ENCODE results near the gene ST8SIA1.

The ST8SIA1 gene

GRCh38 chr12:22255097-22255496, 79.4 kb downstream of the ST8SIA1 start:
- DNase-seq (ENCODE audit: extremely low read depth, low read depth), result no peak
- H3K4me3 ChIP-seq (replicated peaks; ENCODE audit: low read depth, low read length), result no peak overlapping the region
- TF ChIP-seq, protein P1, sequence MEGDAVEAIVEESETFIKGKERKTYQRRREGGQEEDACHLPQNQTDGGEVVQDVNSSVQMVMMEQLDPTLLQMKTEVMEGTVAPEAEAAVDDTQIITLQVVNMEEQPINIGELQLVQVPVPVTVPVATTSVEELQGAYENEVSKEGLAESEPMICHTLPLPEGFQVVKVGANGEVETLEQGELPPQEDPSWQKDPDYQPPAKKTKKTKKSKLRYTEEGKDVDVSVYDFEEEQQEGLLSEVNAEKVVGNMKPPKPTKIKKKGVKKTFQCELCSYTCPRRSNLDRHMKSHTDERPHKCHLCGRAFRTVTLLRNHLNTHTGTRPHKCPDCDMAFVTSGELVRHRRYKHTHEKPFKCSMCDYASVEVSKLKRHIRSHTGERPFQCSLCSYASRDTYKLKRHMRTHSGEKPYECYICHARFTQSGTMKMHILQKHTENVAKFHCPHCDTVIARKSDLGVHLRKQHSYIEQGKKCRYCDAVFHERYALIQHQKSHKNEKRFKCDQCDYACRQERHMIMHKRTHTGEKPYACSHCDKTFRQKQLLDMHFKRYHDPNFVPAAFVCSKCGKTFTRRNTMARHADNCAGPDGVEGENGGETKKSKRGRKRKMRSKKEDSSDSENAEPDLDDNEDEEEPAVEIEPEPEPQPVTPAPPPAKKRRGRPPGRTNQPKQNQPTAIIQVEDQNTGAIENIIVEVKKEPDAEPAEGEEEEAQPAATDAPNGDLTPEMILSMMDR (IDR thresholded peaks at IDR 0.05; ENCODE audit: low read depth, low read length, missing control alignments), result no peak

DNA sequence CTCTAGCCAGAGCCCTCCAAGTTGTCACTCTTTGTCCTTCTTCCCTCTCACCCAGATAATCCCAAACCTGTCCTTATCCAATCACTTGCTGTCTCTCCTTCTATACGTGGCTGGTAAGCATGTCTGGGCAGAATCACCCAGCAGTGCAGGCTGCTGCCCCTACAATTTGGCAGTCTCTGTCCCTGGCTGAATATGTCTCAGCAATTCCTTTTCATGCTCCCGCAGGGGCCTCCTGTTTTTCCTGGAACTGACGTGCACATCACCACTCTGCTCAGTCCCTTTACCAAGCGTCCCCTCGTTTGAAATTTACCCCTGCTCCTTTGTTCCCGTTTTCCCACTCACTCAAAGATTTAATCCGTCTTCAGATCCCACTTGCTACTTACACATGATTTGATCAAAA, 80.0 kb downstream of the ST8SIA1 start:
- no peak overlapping the region for H3K4me3 ChIP-seq (replicated peaks; ENCODE audit: low read depth, low read length)
- no peak for DNase-seq (ENCODE audit: extremely low read depth, low read depth)
- TF ChIP-seq, protein P1 (IDR thresholded peaks at IDR 0.05; ENCODE audit: low read depth, low read length, missing control alignments), result no peak

- DNase-seq (ENCODE audit: extremely low read depth, low read depth), result no peak
- no peak overlapping the region for H3K4me3 ChIP-seq (replicated peaks; ENCODE audit: low read depth, low read length)
- TF ChIP-seq, protein P1 (IDR thresholded peaks at IDR 0.05; ENCODE audit: low read depth, low read length, missing control alignments), result no peak
Measured at GRCh38 chr12:22252057-22252456, 82.5 kb downstream of the ST8SIA1 start.

DNA sequence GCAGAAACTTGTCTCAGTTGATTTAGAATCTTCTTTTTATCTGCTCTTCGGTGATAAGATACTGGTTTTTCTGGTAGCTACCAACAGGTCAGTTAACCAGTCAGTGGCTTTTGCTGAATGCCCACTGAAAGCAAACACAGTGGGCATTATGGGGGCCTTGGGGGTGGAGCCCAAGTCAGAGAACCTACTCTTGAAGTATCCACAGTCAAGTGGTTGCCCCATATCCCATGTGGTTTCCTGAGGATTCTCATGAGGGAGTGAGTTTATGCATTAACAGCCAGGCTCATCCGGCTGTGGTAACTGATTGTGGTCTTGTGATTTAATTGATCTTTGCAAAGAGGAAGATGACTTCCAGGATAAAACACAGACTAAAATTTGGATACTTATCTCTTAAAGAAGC, 83.7 kb downstream of the ST8SIA1 start:
- H3K4me3 ChIP-seq (replicated peaks; ENCODE audit: low read depth, low read length), result no peak overlapping the region
- DNase-seq (ENCODE audit: extremely low read depth, low read depth), result no peak
- TF ChIP-seq, protein P1 (IDR thresholded peaks at IDR 0.05; ENCODE audit: low read depth, low read length, missing control alignments), result no peak

GRCh38 chr12:22248571-22249115, 85.9 kb downstream of the ST8SIA1 start:
- no peak overlapping the region for H3K4me3 ChIP-seq (replicated peaks; ENCODE audit: low read depth, low read length)
- DNase-seq (ENCODE audit: extremely low read depth, low read depth), result no peak
- TF ChIP-seq, protein P1 (IDR thresholded peaks at IDR 0.05; ENCODE audit: low read depth, low read length, missing control alignments), result no peak

- no peak overlapping the region for H3K4me3 ChIP-seq (replicated peaks; ENCODE audit: low read depth, low read length)
- DNase-seq (ENCODE audit: extremely low read depth, low read depth), result no peak
- TF ChIP-seq, protein P1 (IDR thresholded peaks at IDR 0.05; ENCODE audit: low read depth, low read length, missing control alignments), result no peak
Measured at GRCh38 chr12:22248121-22248520, 86.4 kb downstream of the ST8SIA1 start.
